SK-N-SH treated with all-trans-retinoic acid at 6 μM for 48 hours (cell line): ENCODE results near the gene ARID1A.

Experiments
- ATAC-seq: fragments of 200-7000 bp; cut with Tn5 transposase; 3 replicates; pipeline ENCODE4 v1.9.1; 2020; ENCODE audit warnings: mild to moderate bottlenecking, moderate library complexity
- ARNTL ChIP-seq: fragments of 450-650 bp; formaldehyde crosslinking; IDR thresholded peaks from 2 replicates; pipeline ENCODE4 v1.5.0; 2020; ENCODE audit warnings: low read depth, mild to moderate bottlenecking, moderate library complexity, borderline replicate concordance
- BACH2 ChIP-seq: fragments of 250-450 bp; sonication (Bioruptor Pico); IDR thresholded peaks from 2 replicates; pipeline ENCODE4 v1.9.0; 2021; ENCODE audit warnings: mild to moderate bottlenecking, borderline replicate concordance
- CSDC2 ChIP-seq: fragments of 250-450 bp; sonication (Bioruptor Pico); IDR thresholded peaks from 2 replicates; pipeline ENCODE4 v1.5.0; 2020; ENCODE audit warnings: mild to moderate bottlenecking, moderate library complexity
- ESRRG ChIP-seq: fragments of 250-450 bp; sonication (Bioruptor Pico); IDR thresholded peaks from 2 replicates; pipeline ENCODE4 v1.6.1; 2021; ENCODE audit warnings: mild to moderate bottlenecking
- GLIS3 ChIP-seq: fragments of 250-450 bp; sonication (Bioruptor Pico); IDR thresholded peaks from 2 replicates; pipeline ENCODE4 v1.5.0; 2020; ENCODE audit warnings: mild to moderate bottlenecking, moderate library complexity
- ISL1 ChIP-seq: fragments of 250-450 bp; sonication (Bioruptor Pico); IDR thresholded peaks from 2 replicates; pipeline ENCODE4 v2.1.2; 2022; ENCODE audit warnings: mild to moderate bottlenecking, moderate library complexity
- OSR1 ChIP-seq: fragments of 250-450 bp; sonication (Bioruptor Pico); IDR thresholded peaks from 2 replicates; pipeline ENCODE4 v1.8.0; 2022; ENCODE audit warnings: moderate library complexity, mild to moderate bottlenecking, inconsistent platforms
- PATZ1 ChIP-seq: fragments of 250-450 bp; sonication (Bioruptor Pico); IDR thresholded peaks from 2 replicates; pipeline ENCODE4 v1.8.0; 2020; ENCODE audit warnings: mild to moderate bottlenecking, moderate library complexity, borderline replicate concordance
- POU6F1 ChIP-seq: fragments of 250-450 bp; sonication (Bioruptor Pico); IDR thresholded peaks from 2 replicates; pipeline ENCODE4 v1.8.0; 2021; ENCODE audit warnings: low read depth, mild to moderate bottlenecking, moderate library complexity, borderline replicate concordance
- RARB ChIP-seq: fragments of 250-450 bp; sonication (Bioruptor Pico); IDR thresholded peaks from 2 replicates; pipeline ENCODE4 v1.8.0; 2021; ENCODE audit warnings: mild to moderate bottlenecking, moderate library complexity
- SNAI2 ChIP-seq: fragments of 250-450 bp; sonication (Bioruptor Pico); IDR thresholded peaks from 2 replicates; pipeline ENCODE4 v1.5.0; 2020; ENCODE audit warnings: mild to moderate bottlenecking, moderate library complexity
- TCF4 ChIP-seq: fragments of 250-450 bp; sonication (Bioruptor Pico); IDR thresholded peaks from 2 replicates; pipeline ENCODE4 v1.8.0; 2021; ENCODE audit warnings: mild to moderate bottlenecking, moderate library complexity, borderline replicate concordance
- TOX ChIP-seq: fragments of 250-450 bp; sonication (Bioruptor Pico); IDR thresholded peaks from 2 replicates; pipeline ENCODE4 v1.8.0; 2021; ENCODE audit warnings: mild to moderate bottlenecking, moderate library complexity, borderline replicate concordance
- ZC3H10 ChIP-seq: fragments of 250-450 bp; sonication (Bioruptor Pico); IDR thresholded peaks from 2 replicates; pipeline ENCODE4 v1.5.1; 2021; ENCODE audit warnings: mild to moderate bottlenecking, moderate library complexity
- ZFP3 ChIP-seq: fragments of 250-450 bp; sonication (Bioruptor Pico); IDR thresholded peaks from 2 replicates; pipeline ENCODE4 v1.5.0; 2020; ENCODE audit warnings: mild to moderate bottlenecking, moderate library complexity
- ZFP30 ChIP-seq: fragments of 450-650 bp; formaldehyde crosslinking; IDR thresholded peaks from 2 replicates; pipeline ENCODE4 v1.5.0; 2022; ENCODE audit warnings: mild to moderate bottlenecking, moderate library complexity
- ZNF565 ChIP-seq: fragments of 450-650 bp; formaldehyde crosslinking; conservative IDR thresholded peaks from 2 replicates; pipeline ENCODE4 v1.5.0; 2020; ENCODE audit warnings: low read depth, mild to moderate bottlenecking, moderate library complexity
- ZNF8 ChIP-seq: fragments of 450-650 bp; formaldehyde crosslinking; IDR thresholded peaks from 2 replicates; pipeline ENCODE4 v1.5.0; 2020; ENCODE audit warnings: mild to moderate bottlenecking, moderate library complexity
- TF ChIP-seq, protein P1 (sequence below): fragments of 250-450 bp; sonication (Bioruptor Pico); IDR thresholded peaks from 2 replicates; pipeline ENCODE4 v1.5.1; 2021; ENCODE audit warnings: mild to moderate bottlenecking, moderate library complexity
- TF ChIP-seq, protein P2 (sequence below): fragments of 250-450 bp; sonication (Bioruptor Pico); IDR thresholded peaks from 2 replicates; pipeline ENCODE4 v1.5.0; 2020; ENCODE audit warnings: mild to moderate bottlenecking, moderate library complexity
- TF ChIP-seq, protein P3 (sequence below): fragments of 250-450 bp; sonication (Bioruptor Pico); IDR thresholded peaks from 2 replicates; pipeline ENCODE4 v1.5.1; 2020; ENCODE audit warnings: low read depth, mild to moderate bottlenecking, moderate library complexity

The ARID1A gene

GRCh38 chr1:26701995-26702679, 6.3 kb downstream of the ARID1A start:
- TF ChIP-seq GLIS3 (CRISPR knock-in tag) (no peak), ZNF565 (CRISPR knock-in tag) (no peak), PATZ1 (CRISPR knock-in tag) (no peak), ESRRG (CRISPR knock-in tag) (no peak), SNAI2 (CRISPR knock-in tag) (no peak), RARB (CRISPR knock-in tag) (no peak), CSDC2 (CRISPR knock-in tag) (no peak), ARNTL (CRISPR knock-in tag) (no peak), BACH2 (CRISPR knock-in tag) (no peak), ZC3H10 (CRISPR knock-in tag) (no peak)
- ATAC-seq, result no peak

DNA sequence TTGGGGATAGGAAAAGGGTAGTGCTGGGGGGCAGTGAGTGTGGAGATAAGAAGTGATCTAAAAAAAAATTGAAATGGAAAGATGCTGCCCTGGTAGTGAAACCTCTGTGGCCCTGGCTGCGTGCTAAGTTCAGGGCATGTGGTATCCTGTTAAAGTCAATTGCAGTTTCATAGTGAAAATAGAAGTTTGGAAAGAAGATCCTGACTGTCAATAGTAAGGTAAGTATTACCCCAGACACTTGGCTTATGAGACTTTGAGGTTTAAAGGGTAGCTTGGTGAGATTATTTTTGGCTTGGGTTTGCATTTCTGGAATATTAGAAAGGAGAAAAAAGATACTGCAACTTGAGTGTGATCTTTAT, 6.8 kb downstream of the ARID1A start:
- ATAC-seq, result no peak
- TF ChIP-seq ZFP3 (CRISPR knock-in tag) (no peak), ISL1 (CRISPR knock-in tag) (no peak), OSR1 (CRISPR knock-in tag) (no peak), ZNF8 (CRISPR knock-in tag) (no peak), BACH2 (CRISPR knock-in tag) (no peak), ARNTL (CRISPR knock-in tag) (no peak), ESRRG (CRISPR knock-in tag) (no peak), TOX (CRISPR knock-in tag) (no peak), ZFP30 (no peak), TCF4 (CRISPR knock-in tag) (no peak), RARB (CRISPR knock-in tag) (no peak)
- TF ChIP-seq, protein P1, sequence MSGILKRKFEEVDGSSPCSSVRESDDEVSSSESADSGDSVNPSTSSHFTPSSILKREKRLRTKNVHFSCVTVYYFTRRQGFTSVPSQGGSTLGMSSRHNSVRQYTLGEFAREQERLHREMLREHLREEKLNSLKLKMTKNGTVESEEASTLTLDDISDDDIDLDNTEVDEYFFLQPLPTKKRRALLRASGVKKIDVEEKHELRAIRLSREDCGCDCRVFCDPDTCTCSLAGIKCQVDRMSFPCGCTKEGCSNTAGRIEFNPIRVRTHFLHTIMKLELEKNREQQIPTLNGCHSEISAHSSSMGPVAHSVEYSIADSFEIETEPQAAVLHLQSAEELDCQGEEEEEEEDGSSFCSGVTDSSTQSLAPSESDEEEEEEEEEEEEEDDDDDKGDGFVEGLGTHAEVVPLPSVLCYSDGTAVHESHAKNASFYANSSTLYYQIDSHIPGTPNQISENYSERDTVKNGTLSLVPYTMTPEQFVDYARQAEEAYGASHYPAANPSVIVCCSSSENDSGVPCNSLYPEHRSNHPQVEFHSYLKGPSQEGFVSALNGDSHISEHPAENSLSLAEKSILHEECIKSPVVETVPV (CRISPR knock-in tag), result no peak

DNA sequence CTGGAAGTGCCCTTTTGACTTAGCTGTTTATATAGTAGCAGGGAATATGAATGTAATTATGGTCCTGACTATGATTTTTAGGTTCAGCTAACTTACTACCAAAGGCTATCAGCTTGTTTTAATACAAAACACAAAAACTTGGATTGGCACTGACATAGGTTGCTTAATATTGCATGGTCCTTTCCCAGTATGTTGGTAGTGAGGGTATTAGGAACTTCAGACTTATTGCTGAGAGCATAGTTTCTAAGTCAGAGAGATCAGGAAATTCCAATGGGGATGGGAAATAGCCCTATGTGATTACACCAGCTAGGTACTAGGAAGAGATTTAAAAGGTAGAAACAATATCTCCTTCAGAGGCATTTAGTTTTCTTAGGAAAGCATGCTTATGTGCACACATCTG, 7.7 kb downstream of the ARID1A start:
- ATAC-seq, result no peak
- no peak for TF ChIP-seq TOX (CRISPR knock-in tag)
- TF ChIP-seq CSDC2 (CRISPR knock-in tag), result no peak
- no peak for TF ChIP-seq OSR1 (CRISPR knock-in tag)
- no peak for TF ChIP-seq SNAI2 (CRISPR knock-in tag)
- no peak for TF ChIP-seq ISL1 (CRISPR knock-in tag)
- no peak for TF ChIP-seq ESRRG (CRISPR knock-in tag)
- no peak for TF ChIP-seq ZFP30
- no peak for TF ChIP-seq TCF4 (CRISPR knock-in tag)
- TF ChIP-seq, protein P2, sequence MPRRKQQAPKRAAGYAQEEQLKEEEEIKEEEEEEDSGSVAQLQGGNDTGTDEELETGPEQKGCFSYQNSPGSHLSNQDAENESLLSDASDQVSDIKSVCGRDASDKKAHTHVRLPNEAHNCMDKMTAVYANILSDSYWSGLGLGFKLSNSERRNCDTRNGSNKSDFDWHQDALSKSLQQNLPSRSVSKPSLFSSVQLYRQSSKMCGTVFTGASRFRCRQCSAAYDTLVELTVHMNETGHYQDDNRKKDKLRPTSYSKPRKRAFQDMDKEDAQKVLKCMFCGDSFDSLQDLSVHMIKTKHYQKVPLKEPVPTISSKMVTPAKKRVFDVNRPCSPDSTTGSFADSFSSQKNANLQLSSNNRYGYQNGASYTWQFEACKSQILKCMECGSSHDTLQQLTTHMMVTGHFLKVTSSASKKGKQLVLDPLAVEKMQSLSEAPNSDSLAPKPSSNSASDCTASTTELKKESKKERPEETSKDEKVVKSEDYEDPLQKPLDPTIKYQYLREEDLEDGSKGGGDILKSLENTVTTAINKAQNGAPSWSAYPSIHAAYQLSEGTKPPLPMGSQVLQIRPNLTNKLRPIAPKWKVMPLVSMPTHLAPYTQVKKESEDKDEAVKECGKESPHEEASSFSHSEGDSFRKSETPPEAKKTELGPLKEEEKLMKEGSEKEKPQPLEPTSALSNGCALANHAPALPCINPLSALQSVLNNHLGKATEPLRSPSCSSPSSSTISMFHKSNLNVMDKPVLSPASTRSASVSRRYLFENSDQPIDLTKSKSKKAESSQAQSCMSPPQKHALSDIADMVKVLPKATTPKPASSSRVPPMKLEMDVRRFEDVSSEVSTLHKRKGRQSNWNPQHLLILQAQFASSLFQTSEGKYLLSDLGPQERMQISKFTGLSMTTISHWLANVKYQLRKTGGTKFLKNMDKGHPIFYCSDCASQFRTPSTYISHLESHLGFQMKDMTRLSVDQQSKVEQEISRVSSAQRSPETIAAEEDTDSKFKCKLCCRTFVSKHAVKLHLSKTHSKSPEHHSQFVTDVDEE, result no peak
- TF ChIP-seq GLIS3 (CRISPR knock-in tag), result no peak
- no peak for TF ChIP-seq POU6F1
- TF ChIP-seq PATZ1 (CRISPR knock-in tag), result no peak
- TF ChIP-seq RARB (CRISPR knock-in tag), result no peak
- TF ChIP-seq ZNF565 (CRISPR knock-in tag), result no peak
- TF ChIP-seq, protein P3, sequence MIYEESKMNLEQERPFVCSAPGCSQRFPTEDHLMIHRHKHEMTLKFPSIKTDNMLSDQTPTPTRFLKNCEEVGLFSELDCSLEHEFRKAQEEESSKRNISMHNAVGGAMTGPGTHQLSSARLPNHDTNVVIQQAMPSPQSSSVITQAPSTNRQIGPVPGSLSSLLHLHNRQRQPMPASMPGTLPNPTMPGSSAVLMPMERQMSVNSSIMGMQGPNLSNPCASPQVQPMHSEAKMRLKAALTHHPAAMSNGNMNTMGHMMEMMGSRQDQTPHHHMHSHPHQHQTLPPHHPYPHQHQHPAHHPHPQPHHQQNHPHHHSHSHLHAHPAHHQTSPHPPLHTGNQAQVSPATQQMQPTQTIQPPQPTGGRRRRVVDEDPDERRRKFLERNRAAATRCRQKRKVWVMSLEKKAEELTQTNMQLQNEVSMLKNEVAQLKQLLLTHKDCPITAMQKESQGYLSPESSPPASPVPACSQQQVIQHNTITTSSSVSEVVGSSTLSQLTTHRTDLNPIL (CRISPR knock-in tag), result no peak
- no peak for TF ChIP-seq ZC3H10 (CRISPR knock-in tag)
